ENCODE results near the gene RAP1GDS1. TPM values are rescaled to one million over a fixed set of nuclear protein-coding genes. Genes with fewer than 3 reads are reported as not detected.
"Not testable (repeated sequence)": the region's sequence is repeated elsewhere in the genome, so short reads cannot be mapped to it uniquely, and the experiment has no call there.

RAP1GDS1 gene
- total RNA-seq, 2 experiments from 2014 or later = 41.4 to 50.5 TPM

GRCh38 chr4:98319021-98319420, 57.8 kb downstream of the RAP1GDS1 start:
- POLR2A ChIA-PET = no interaction called here
- intact Hi-C loops (cut with DNase I, micrococcal nuclease) = no loop called here
- Mint-ChIP-seq H3K27me3 (no peaks in the 10 kb centered on the region), H3K9me3 (ENCODE audit: low read depth) (peaks cover 10% of the 10 kb centered on the region), H3K4me3 (no peak overlapping the region), H3K27ac (no peak overlapping the region), H3K4me1 (peaks cover 2% of the 10 kb centered on the region), H3K36me3 (ENCODE audit: low read depth) (peaks cover 17% of the 10 kb centered on the region)
- ATAC-seq = no peak
- CTCF ChIA-PET = no interaction called here
- no peak for DNase-seq

GRCh38 chr4:98326168-98326567, 65.0 kb downstream of the RAP1GDS1 start:
- Mint-ChIP-seq H3K4me1 (no peaks in the 10 kb centered on the region), H3K36me3 (ENCODE audit: low read depth) (peaks cover 25% of the 10 kb centered on the region), H3K9me3 (ENCODE audit: low read depth) (peaks cover 14% of the 10 kb centered on the region), H3K4me3 (no peak overlapping the region), H3K27me3 (no peaks in the 10 kb centered on the region), H3K27ac (no peak overlapping the region)
- ChIA-PET CTCF (no interaction called here), POLR2A (no interaction called here)
- intact Hi-C loops (cut with DNase I, micrococcal nuclease) = no loop called here
- no peak for DNase-seq
- no peak for ATAC-seq

GRCh38 chr4:98327694-98328093, 66.5 kb downstream of the RAP1GDS1 start:
- POLR2A ChIA-PET = no interaction called here
- Mint-ChIP-seq H3K9me3 (ENCODE audit: low read depth) (peaks cover 23% of the 10 kb centered on the region), H3K4me3 (no peak overlapping the region), H3K27me3 (no peaks in the 10 kb centered on the region), H3K4me1 (no peaks in the 10 kb centered on the region), H3K27ac (no peak overlapping the region), H3K36me3 (ENCODE audit: low read depth) (peaks cover 32% of the 10 kb centered on the region)
- ATAC-seq (no peak), DNase-seq (no peak)
- intact Hi-C loops (cut with DNase I, micrococcal nuclease) = no loop called here
- CTCF ChIA-PET = no interaction called here

- POLR2A ChIA-PET; H3K4me1 Mint-ChIP-seq; DNase-seq; H3K4me3 Mint-ChIP-seq; ATAC-seq; H3K27ac Mint-ChIP-seq; H3K27me3 Mint-ChIP-seq; intact Hi-C loops (cut with DNase I, micrococcal nuclease); CTCF ChIA-PET: not testable (repeated sequence)
- peaks cover 39% of the 10 kb centered on the region for H3K36me3 Mint-ChIP-seq (ENCODE audit: low read depth)
- H3K9me3 Mint-ChIP-seq (ENCODE audit: low read depth) = peaks cover 31% of the 10 kb centered on the region
Observed at GRCh38 chr4:98329879-98330640, 68.9 kb downstream of the RAP1GDS1 start.

- Mint-ChIP-seq H3K36me3 (ENCODE audit: low read depth) (peaks cover 48% of the 10 kb centered on the region), H3K4me3 (no peak overlapping the region), H3K4me1 (no peaks in the 10 kb centered on the region), H3K9me3 (ENCODE audit: low read depth) (peaks cover 29% of the 10 kb centered on the region), H3K27me3 (no peaks in the 10 kb centered on the region), H3K27ac (no peak overlapping the region)
- CTCF ChIA-PET = no interaction called here
- intact Hi-C loops (cut with DNase I, micrococcal nuclease) = no loop called here
- no peak for ATAC-seq
- no peak for DNase-seq
- POLR2A ChIA-PET = no interaction called here
Observed at GRCh38 chr4:98332017-98332416, 70.8 kb downstream of the RAP1GDS1 start.

- Mint-ChIP-seq H3K9me3 (ENCODE audit: low read depth) (peaks cover 25% of the 10 kb centered on the region), H3K36me3 (ENCODE audit: low read depth) (peaks cover 40% of the 10 kb centered on the region), H3K27ac (no peak overlapping the region), H3K4me1 (peaks cover 2% of the 10 kb centered on the region), H3K4me3 (no peak overlapping the region), H3K27me3 (no peaks in the 10 kb centered on the region)
- no peak for DNase-seq
- POLR2A ChIA-PET = no interaction called here
- intact Hi-C loops (cut with DNase I, micrococcal nuclease) = no loop called here
- CTCF ChIA-PET = interaction anchor here (0.6 to 1.1 kb wide), 2 partner anchors 20 to 128 kb away, joined by 3 read pairs; no protein-coding TSS in a partner anchor
- ATAC-seq = no peak
Observed at GRCh38 chr4:98334461-98334860, 73.3 kb downstream of the RAP1GDS1 start.

GRCh38 chr4:98338761-98339438, 77.7 kb downstream of the RAP1GDS1 start:
- peaks cover 2% of the 10 kb centered on the region for H3K4me1 Mint-ChIP-seq
- peaks cover 7% of the 10 kb centered on the region for H3K9me3 Mint-ChIP-seq (ENCODE audit: low read depth)
- H3K27me3 Mint-ChIP-seq = no peaks in the 10 kb centered on the region
- ChIA-PET POLR2A (no interaction called here), CTCF (no interaction called here)
- ATAC-seq (no peak), DNase-seq (no peak)
- peaks cover 27% of the 10 kb centered on the region for H3K36me3 Mint-ChIP-seq (ENCODE audit: low read depth)
- H3K4me3 Mint-ChIP-seq = no peak overlapping the region
- intact Hi-C loops (cut with DNase I, micrococcal nuclease) = no loop called here
- no peak overlapping the region for H3K27ac Mint-ChIP-seq

GRCh38 chr4:98341309-98341708, 80.1 kb downstream of the RAP1GDS1 start:
- Mint-ChIP-seq H3K27ac (no peak overlapping the region), H3K9me3 (ENCODE audit: low read depth) (peaks cover 2% of the 10 kb centered on the region), H3K4me3 (no peak overlapping the region), H3K4me1 (peaks cover 2% of the 10 kb centered on the region), H3K36me3 (ENCODE audit: low read depth) (peaks cover 29% of the 10 kb centered on the region), H3K27me3 (no peaks in the 10 kb centered on the region)
- DNase-seq (no peak), ATAC-seq (no peak)
- intact Hi-C loops (cut with DNase I, micrococcal nuclease) = no loop called here
- CTCF ChIA-PET = no interaction called here
- POLR2A ChIA-PET = no interaction called here

- no peak for ATAC-seq
- CTCF ChIA-PET = no interaction called here
- peaks cover 2% of the 10 kb centered on the region for H3K4me1 Mint-ChIP-seq
- POLR2A ChIA-PET = no interaction called here
- H3K9me3 Mint-ChIP-seq (ENCODE audit: low read depth) = peaks cover 4% of the 10 kb centered on the region
- H3K27me3 Mint-ChIP-seq = no peaks in the 10 kb centered on the region
- H3K27ac Mint-ChIP-seq = no peak overlapping the region
- no peak for DNase-seq
- intact Hi-C loops (cut with DNase I, micrococcal nuclease) = no loop called here
- H3K36me3 Mint-ChIP-seq (ENCODE audit: low read depth) = peaks cover 40% of the 10 kb centered on the region
- no peak overlapping the region for H3K4me3 Mint-ChIP-seq
Observed at GRCh38 chr4:98343626-98344025, 82.4 kb downstream of the RAP1GDS1 start.

GRCh38 chr4:98345838-98346237, 84.7 kb downstream of the RAP1GDS1 start:
- no peak overlapping the region for H3K27ac Mint-ChIP-seq
- H3K4me3 Mint-ChIP-seq = no peak overlapping the region
- DNase-seq (no peak), ATAC-seq (no peak)
- peaks cover 3% of the 10 kb centered on the region for H3K4me1 Mint-ChIP-seq
- peaks cover 45% of the 10 kb centered on the region for H3K36me3 Mint-ChIP-seq (ENCODE audit: low read depth)
- ChIA-PET CTCF (no interaction called here), POLR2A (no interaction called here)
- intact Hi-C loops (cut with DNase I, micrococcal nuclease) = no loop called here
- peaks cover 4% of the 10 kb centered on the region for H3K9me3 Mint-ChIP-seq (ENCODE audit: low read depth)
- no peaks in the 10 kb centered on the region for H3K27me3 Mint-ChIP-seq

GRCh38 chr4:98352396-98352795, 91.2 kb downstream of the RAP1GDS1 start:
- DNase-seq = no peak
- intact Hi-C loops (cut with DNase I, micrococcal nuclease) = no loop called here
- H3K4me1 Mint-ChIP-seq = peaks cover 3% of the 10 kb centered on the region
- no peak overlapping the region for H3K27ac Mint-ChIP-seq
- peaks cover 37% of the 10 kb centered on the region for H3K36me3 Mint-ChIP-seq (ENCODE audit: low read depth)
- ChIA-PET POLR2A (no interaction called here), CTCF (no interaction called here)
- no peak overlapping the region for H3K4me3 Mint-ChIP-seq
- H3K27me3 Mint-ChIP-seq = no peaks in the 10 kb centered on the region
- H3K9me3 Mint-ChIP-seq (ENCODE audit: low read depth) = peaks cover 4% of the 10 kb centered on the region
- no peak for ATAC-seq

GRCh38 chr4:98352940-98353339, 91.8 kb downstream of the RAP1GDS1 start:
- no peak for ATAC-seq
- intact Hi-C loops (cut with DNase I, micrococcal nuclease) = no loop called here

More at GRCh38 chr4:98352940-98353339, 91.8 kb downstream of the RAP1GDS1 start:
- DNase-seq = no peak
- ChIA-PET POLR2A (no interaction called here), CTCF (interaction anchor here (1.3 kb wide), 1 partner anchor 10 kb away, joined by 4 read pairs; no protein-coding TSS in a partner anchor)
- no peak overlapping the region for H3K4me3 Mint-ChIP-seq
- H3K9me3 Mint-ChIP-seq (ENCODE audit: low read depth) = peaks cover 2% of the 10 kb centered on the region
- H3K27me3 Mint-ChIP-seq = no peaks in the 10 kb centered on the region
- no peak overlapping the region for H3K27ac Mint-ChIP-seq
- H3K4me1 Mint-ChIP-seq = peaks cover 3% of the 10 kb centered on the region
- H3K36me3 Mint-ChIP-seq (ENCODE audit: low read depth) = peaks cover 34% of the 10 kb centered on the region
